ENCODE measurements around the gene CP. TPM values are rescaled to one million over a fixed set of nuclear protein-coding genes. Genes with fewer than 3 reads are reported as not detected.
A peak's percentile ranks its signal among the peaks of the same experiment; 100 is the strongest.

Gene CP
- polyA plus RNA-seq, 3 donors, result 0.04 TPM; not detected in 2

DNA sequence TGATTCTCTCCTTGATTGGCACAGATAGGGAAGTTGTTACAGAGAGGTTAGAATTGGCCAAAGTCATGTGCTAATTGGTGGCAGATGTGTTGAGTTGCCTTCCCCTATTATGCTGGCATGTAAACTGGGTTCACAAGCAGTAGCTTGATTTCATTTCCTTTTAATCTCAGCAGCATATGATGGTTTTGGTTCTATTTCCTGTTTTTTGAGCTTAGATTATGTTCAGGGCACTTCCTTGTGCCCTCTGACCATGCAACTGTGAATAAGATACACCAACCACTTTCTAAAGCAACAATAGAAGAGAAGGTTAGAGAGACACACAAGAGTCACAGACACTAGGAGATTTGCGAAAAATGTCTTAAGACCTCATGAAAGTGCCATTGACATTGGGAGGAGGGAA lies 75.7 kb downstream of the CP start:
- H3K27ac Mint-ChIP-seq, result peak overlapping the region in 1 of 7 donors; percentile 88
- peak overlapping the region in 1 of 2 donors; percentile 78 for H3K4me3 Mint-ChIP-seq
- peak overlapping the region; percentile 49 for H3K4me2 ChIP-seq (replicated peaks; ENCODE audit: extremely low read depth, low read length, poor library complexity, severe bottlenecking)
- H3K9ac ChIP-seq (ENCODE audit: insufficient read depth, low read length, poor library complexity, severe bottlenecking), result peak overlapping the region; percentile 71
- no peaks in the 10 kb centered on the region for H3K9me3 Mint-ChIP-seq
- H3K4me1 ChIP-seq (ENCODE audit: control insufficient read depth in 1 of 2, insufficient read depth in 2 of 2, low read length in 2 of 2), result peaks cover 37% of the 10 kb centered on the region in 2 donors
- H3K27me3 Mint-ChIP-seq (ENCODE audit: low read depth in 3 of 3), result no peaks in the 10 kb centered on the region
- H3K27me3 ChIP-seq (ENCODE audit: control insufficient read depth in 2 of 2, insufficient read depth in 2 of 2, low read length in 2 of 2), result no peaks in the 10 kb centered on the region
- peak overlapping the region in 1 of 3 experiments; percentile 9 for H3K4me3 ChIP-seq (replicated peaks in 1 of 3; ENCODE audit: low read depth in 2 of 3, low read length in 3 of 3)
- peak; percentile 93 to 97 (median 96) for DNase-seq
- peaks cover 16% of the 10 kb centered on the region for H3K4me1 Mint-ChIP-seq
- no peak for TF ChIP-seq CTCF (IDR thresholded peaks at IDR 0.05)
- 0% methylated on average over 1 of the region's 1 CpG for WGBS (ENCODE audit: insufficient coverage)
- H3K9me3 ChIP-seq (replicated peaks in 1 of 2; ENCODE audit: control insufficient read depth in 1 of 2, insufficient read depth in 1 of 2, low read length in 2 of 2), result no peaks in the 10 kb centered on the region
- intact Hi-C loops (cut with micrococcal nuclease), result no loop called here
- peaks cover 41 to 45% of the 10 kb centered on the region in 2 donors for H3K36me3 Mint-ChIP-seq
- no peaks in the 10 kb centered on the region for H4K20me1 ChIP-seq (ENCODE audit: insufficient read depth, low read length)
- peak overlapping the region; percentile 60 to 99 for H3K27ac ChIP-seq (ENCODE audit: low read depth in 1 of 2, low read length in 2 of 2)
- peaks cover 36 to 51% of the 10 kb centered on the region in 2 donors for H3K36me3 ChIP-seq (replicated peaks in 1 of 2; ENCODE audit: control insufficient read depth in 1 of 2, insufficient read depth in 2 of 2, low read length in 2 of 2)
- no peak overlapping the region for H2AFZ ChIP-seq (ENCODE audit: insufficient read depth, low read depth, low read length, poor library complexity, severe bottlenecking)
- H3K79me2 ChIP-seq (ENCODE audit: insufficient read depth, low read length), result peaks cover 20% of the 10 kb centered on the region

GRCh38 chr3:149145356-149145755 lies 76.3 kb downstream of the CP start:
- peaks cover 16% of the 10 kb centered on the region for H3K4me1 Mint-ChIP-seq
- no peaks in the 10 kb centered on the region for H3K9me3 Mint-ChIP-seq
- H3K36me3 Mint-ChIP-seq, result peaks cover 39 to 41% of the 10 kb centered on the region in 2 donors
- no peak for TF ChIP-seq CTCF (IDR thresholded peaks at IDR 0.05)
- Histone ChIP-seq H3K9ac (ENCODE audit: insufficient read depth, low read length, poor library complexity, severe bottlenecking) (peak overlapping the region; percentile 71), H2AFZ (ENCODE audit: insufficient read depth, low read depth, low read length, poor library complexity, severe bottlenecking) (no peak overlapping the region), H3K4me2 (replicated peaks; ENCODE audit: extremely low read depth, low read length, poor library complexity, severe bottlenecking) (peak overlapping the region; percentile 43), H3K4me3 (replicated peaks in 1 of 3; ENCODE audit: low read depth in 2 of 3, low read length in 3 of 3) (peak overlapping the region in 1 of 3 experiments; percentile 31), H3K27me3 (ENCODE audit: control insufficient read depth in 2 of 2, insufficient read depth in 2 of 2, low read length in 2 of 2) (no peaks in the 10 kb centered on the region), H3K79me2 (ENCODE audit: insufficient read depth, low read length) (peaks cover 20% of the 10 kb centered on the region), H3K4me1 (ENCODE audit: control insufficient read depth in 1 of 2, insufficient read depth in 2 of 2, low read length in 2 of 2) (peaks cover 37% of the 10 kb centered on the region in 2 donors), H3K36me3 (replicated peaks in 1 of 2; ENCODE audit: control insufficient read depth in 1 of 2, insufficient read depth in 2 of 2, low read length in 2 of 2) (peaks cover 33 to 50% of the 10 kb centered on the region in 2 donors), H3K9me3 (replicated peaks in 1 of 2; ENCODE audit: control insufficient read depth in 1 of 2, insufficient read depth in 1 of 2, low read length in 2 of 2) (no peaks in the 10 kb centered on the region), H3K27ac (ENCODE audit: low read depth in 1 of 2, low read length in 2 of 2) (peak overlapping the region; percentile 60 to 99), H4K20me1 (ENCODE audit: insufficient read depth, low read length) (no peaks in the 10 kb centered on the region)
- peak; percentile 94 to 98 (median 97) for DNase-seq
- H3K27me3 Mint-ChIP-seq (ENCODE audit: low read depth in 3 of 3), result no peaks in the 10 kb centered on the region
- peak overlapping the region in 1 of 2 donors; percentile 78 for H3K4me3 Mint-ChIP-seq
- 0% methylated on average over 1 of the region's 2 CpGs for WGBS (ENCODE audit: insufficient coverage)
- intact Hi-C loops (cut with micrococcal nuclease), result no loop called here
- peak overlapping the region in 1 of 7 donors; percentile 88 for H3K27ac Mint-ChIP-seq

Data from CD14-positive monocyte (primary cell).